ENCODE results near the gene OR52D1. TPM values are rescaled to one million over a fixed set of nuclear protein-coding genes. Genes with fewer than 3 reads are reported as not detected.

The OR52D1 gene
- total RNA-seq, 1 experiment from 2014 or later = not detected

- in situ Hi-C loops (cut with HindIII; ENCODE audit: low pct_unique_long_range_greater_than_20kb, low sequenced_read_pairs) = no loop called here
- no peak for DNase-seq (ENCODE audit: low read depth)
These were observed 18.9 kb downstream of the OR52D1 start for GRCh38 chr11:5507177-5507932.

GRCh38 chr11:5507933-5508305, 19.4 kb downstream of the OR52D1 start:
- in situ Hi-C loops (cut with HindIII; ENCODE audit: low pct_unique_long_range_greater_than_20kb, low sequenced_read_pairs) = no loop called here
- no peak for DNase-seq (ENCODE audit: low read depth)

DNA sequence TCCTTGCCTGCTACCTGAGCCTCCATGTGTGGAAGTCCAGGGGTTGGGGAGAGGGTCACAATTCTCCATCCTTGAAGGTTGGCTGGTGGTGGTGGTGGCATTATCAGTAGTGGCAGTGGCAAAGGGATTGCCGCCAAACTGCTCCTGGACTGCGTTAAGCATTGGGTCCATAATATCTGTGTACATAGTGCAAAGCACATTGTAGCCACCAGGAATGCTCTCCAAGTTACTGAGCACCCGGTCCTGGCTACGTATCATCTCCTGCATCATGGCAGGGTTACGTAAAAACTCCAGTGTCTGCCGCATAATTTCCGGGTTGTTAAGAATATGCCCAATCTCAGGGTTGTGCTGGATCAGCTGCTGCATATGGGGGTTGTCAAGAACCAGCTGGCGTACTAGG, 20.1 kb downstream of the OR52D1 start:
- no peak for DNase-seq (ENCODE audit: low read depth)
- in situ Hi-C loops (cut with HindIII; ENCODE audit: low pct_unique_long_range_greater_than_20kb, low sequenced_read_pairs) = no loop called here

- in situ Hi-C loops (cut with HindIII; ENCODE audit: low pct_unique_long_range_greater_than_20kb, low sequenced_read_pairs) = no loop called here
- DNase-seq (ENCODE audit: low read depth) = no peak
These were observed 21.3 kb downstream of the OR52D1 start, which contains the start of gene UBQLN3 for GRCh38 chr11:5509803-5510202. TSS of gene UBQLN3 (minus strand) at chr11:5509957. CDS start at chr11:5509558, 399 bp downstream.

- no peak for DNase-seq (ENCODE audit: low read depth)
- in situ Hi-C loops (cut with HindIII; ENCODE audit: low pct_unique_long_range_greater_than_20kb, low sequenced_read_pairs) = no loop called here
These were observed 26.4 kb downstream of the OR52D1 start for GRCh38 chr11:5514841-5515240.

- in situ Hi-C loops (cut with HindIII; ENCODE audit: low pct_unique_long_range_greater_than_20kb, low sequenced_read_pairs) = no loop called here
- DNase-seq (ENCODE audit: low read depth) = no peak
These were observed 28.1 kb downstream of the OR52D1 start, which contains the start of gene UBQLNL for GRCh38 chr11:5516599-5516998. TSS of gene UBQLNL (minus strand) at chr11:5516699. CDS start at chr11:5516441, 258 bp downstream.

DNA sequence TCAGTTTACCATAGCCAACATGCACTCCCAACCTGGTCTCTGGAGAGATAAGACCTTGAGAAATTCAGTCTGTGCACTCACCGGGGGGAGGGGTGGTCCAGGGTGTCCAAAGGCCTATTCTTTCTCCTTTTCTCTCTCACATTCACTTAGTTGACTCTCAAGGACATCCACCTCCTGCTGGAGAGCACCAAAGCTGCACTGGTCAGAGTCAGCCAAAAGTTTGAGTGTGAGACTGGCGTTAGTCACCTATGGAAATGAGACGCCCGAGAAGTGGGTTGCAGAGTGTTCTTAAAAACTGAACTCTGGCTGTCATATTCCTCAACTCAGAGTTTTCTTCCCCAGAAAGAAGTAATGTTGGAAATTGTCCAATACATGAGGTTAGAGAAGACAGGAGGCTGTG, 33.1 kb downstream of the OR52D1 start:
- DNase-seq (ENCODE audit: low read depth) = no peak
- in situ Hi-C loops (cut with HindIII; ENCODE audit: low pct_unique_long_range_greater_than_20kb, low sequenced_read_pairs) = no loop called here

DNA sequence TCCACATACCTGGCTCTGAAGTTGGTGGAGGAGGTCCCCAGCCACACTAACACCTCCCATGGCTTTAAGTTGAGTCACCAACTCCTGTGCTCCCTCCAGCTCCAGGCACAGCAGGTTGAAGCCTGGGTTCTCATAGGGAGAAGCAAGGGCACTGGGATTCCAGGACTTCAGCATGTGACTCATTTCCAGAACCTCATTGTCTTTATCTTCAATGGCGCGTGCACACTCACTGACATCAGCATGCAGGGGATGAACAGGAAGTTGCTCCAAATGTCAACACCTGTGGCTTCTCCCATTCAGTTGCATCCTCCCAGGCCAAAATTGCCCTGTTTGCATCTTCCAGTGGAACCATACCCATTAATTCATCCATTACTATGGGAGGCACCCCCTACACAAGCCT, 33.8 kb downstream of the OR52D1 start:
- in situ Hi-C loops (cut with HindIII; ENCODE audit: low pct_unique_long_range_greater_than_20kb, low sequenced_read_pairs) = no loop called here

GRCh38 chr11:5524756-5525155, 36.3 kb downstream of the OR52D1 start:
- in situ Hi-C loops (cut with HindIII; ENCODE audit: low pct_unique_long_range_greater_than_20kb, low sequenced_read_pairs) = no loop called here

More for the DNA sequence above, 33.8 kb downstream of the OR52D1 start:
- DNase-seq (ENCODE audit: low read depth) = no peak

DNA sequence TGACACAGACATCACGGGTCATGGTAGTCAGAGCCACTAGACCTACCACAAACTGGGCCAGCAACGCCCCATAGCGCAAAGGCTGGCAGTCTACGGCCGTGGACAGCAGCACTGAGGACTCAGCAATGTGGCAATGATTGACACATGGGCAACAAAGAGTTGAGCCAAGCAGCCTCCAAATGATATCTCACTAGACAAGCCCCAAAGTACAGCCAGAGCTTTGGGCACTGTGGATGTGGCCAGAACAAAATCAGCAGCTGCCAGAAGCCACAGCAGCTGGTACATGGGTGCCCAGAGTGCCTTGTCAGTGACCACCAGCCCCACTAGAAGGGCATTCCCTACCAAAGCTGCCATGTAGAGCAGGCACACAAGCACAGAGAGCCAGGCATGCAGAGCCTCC, 39.2 kb downstream of the OR52D1 start:
- in situ Hi-C loops (cut with HindIII; ENCODE audit: low pct_unique_long_range_greater_than_20kb, low sequenced_read_pairs) = no loop called here
- DNase-seq (ENCODE audit: low read depth) = no peak

More at GRCh38 chr11:5524756-5525155, 36.3 kb downstream of the OR52D1 start:
- DNase-seq (ENCODE audit: low read depth) = no peak

DNA sequence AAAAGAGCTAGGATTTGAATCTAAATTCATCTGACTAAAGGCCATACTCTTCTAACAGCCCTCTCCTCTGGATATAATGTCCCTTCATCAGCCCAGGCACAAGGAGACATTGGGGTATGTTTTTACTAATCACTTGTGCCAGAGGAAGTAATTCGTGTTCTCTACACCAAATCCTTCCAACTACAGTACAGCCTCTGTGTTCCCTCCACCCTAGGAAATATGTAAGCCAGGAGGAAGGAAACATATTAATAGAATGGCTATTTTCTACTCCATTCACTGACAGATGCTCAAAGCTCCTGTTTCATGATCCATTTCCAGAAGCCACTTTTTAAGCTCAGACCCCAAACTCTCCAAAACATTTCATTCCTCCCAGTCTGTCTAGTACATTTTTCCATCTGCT, 40.0 kb downstream of the OR52D1 start:
- no peak for DNase-seq (ENCODE audit: low read depth)
- in situ Hi-C loops (cut with HindIII; ENCODE audit: low pct_unique_long_range_greater_than_20kb, low sequenced_read_pairs) = no loop called here

DNA sequence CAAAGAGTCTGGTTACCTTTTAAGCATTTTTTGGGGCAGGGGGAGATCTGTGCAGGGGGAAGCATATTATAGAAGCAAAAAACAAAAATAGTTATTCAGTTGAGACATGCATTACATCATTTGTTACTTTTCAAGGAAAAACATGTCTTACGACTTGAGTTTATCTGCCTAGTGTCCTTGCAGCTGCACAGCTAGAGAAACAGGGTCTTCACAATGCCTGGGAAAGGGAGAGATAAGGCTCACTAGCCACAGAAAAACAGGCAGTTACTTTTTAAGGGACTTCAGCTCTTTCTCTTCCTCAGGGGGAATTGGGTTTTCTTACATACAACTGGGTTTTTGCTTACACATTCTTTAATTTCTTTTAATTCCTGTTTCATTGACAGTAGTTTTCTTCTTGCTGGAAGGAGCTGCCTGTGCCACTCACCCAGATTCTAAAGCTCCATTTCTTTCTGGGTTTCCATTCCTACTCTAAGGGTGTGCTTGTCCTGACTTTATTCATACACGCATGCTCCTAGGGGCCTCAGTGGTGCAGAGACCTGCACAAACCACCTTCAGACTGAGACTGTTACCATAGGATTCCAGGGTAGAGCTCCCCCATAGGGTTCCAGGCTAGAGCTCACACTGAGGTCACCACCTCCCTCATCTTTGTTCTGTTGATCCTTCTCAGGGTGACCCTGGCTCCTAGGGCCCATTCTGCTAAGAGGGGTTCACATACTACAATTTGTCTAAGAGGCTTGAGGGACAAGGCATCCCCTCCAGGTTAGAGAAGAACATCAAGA, 42.8 kb downstream of the OR52D1 start:
- in situ Hi-C loops (cut with HindIII; ENCODE audit: low pct_unique_long_range_greater_than_20kb, low sequenced_read_pairs) = no loop called here
- no peak for DNase-seq (ENCODE audit: low read depth)

- in situ Hi-C loops (cut with HindIII; ENCODE audit: low pct_unique_long_range_greater_than_20kb, low sequenced_read_pairs) = no loop called here
- no peak for DNase-seq (ENCODE audit: low read depth)
These were observed 45.6 kb downstream of the OR52D1 start for GRCh38 chr11:5534046-5534445.

GRCh38 chr11:5536482-5536881, 48.0 kb downstream of the OR52D1 start:
- in situ Hi-C loops (cut with HindIII; ENCODE audit: low pct_unique_long_range_greater_than_20kb, low sequenced_read_pairs) = no loop called here

More at GRCh38 chr11:5536482-5536881, 48.0 kb downstream of the OR52D1 start:
- no peak for DNase-seq (ENCODE audit: low read depth)

Other genes starting within 250 kb of the OR52D1 start
- gene HBG1, start 238.8 kb upstream of the OR52D1 start, total RNA-seq (2014; rRNA removed; shearing (Covaris generic); ENCODE audit: low replicate concordance) = not detected in 2 replicates
- gene HBG2, start 233.9 kb upstream of the OR52D1 start, total RNA-seq (2014; rRNA removed; shearing (Covaris generic); ENCODE audit: low replicate concordance) = not detected in 2 replicates
- gene HBE1, start 218.7 kb upstream of the OR52D1 start, total RNA-seq (2014; rRNA removed; shearing (Covaris generic); ENCODE audit: low replicate concordance) = not detected in 2 replicates
- not detected in 2 replicates for gene OR51B4, start 186.7 kb upstream of the OR52D1 start, total RNA-seq (2014; rRNA removed; shearing (Covaris generic); ENCODE audit: low replicate concordance)
- gene OR51B2, start 164.4 kb upstream of the OR52D1 start, total RNA-seq (2014; rRNA removed; shearing (Covaris generic); ENCODE audit: low replicate concordance) = not detected in 2 replicates
- not detected in 2 replicates for gene OR51B5, start 145.2 kb upstream of the OR52D1 start, total RNA-seq (2014; rRNA removed; shearing (Covaris generic); ENCODE audit: low replicate concordance)
- gene OR51B6, start 137.2 kb upstream of the OR52D1 start, total RNA-seq (2014; rRNA removed; shearing (Covaris generic); ENCODE audit: low replicate concordance) = not detected in 2 replicates
- not detected in 2 replicates for gene OR51M1, start 104.9 kb upstream of the OR52D1 start, total RNA-seq (2014; rRNA removed; shearing (Covaris generic); ENCODE audit: low replicate concordance)
- not detected in 2 replicates for gene OR51Q1, start 66.6 kb upstream of the OR52D1 start, total RNA-seq (2014; rRNA removed; shearing (Covaris generic); ENCODE audit: low replicate concordance)
- gene OR51I1, start 47.2 kb upstream of the OR52D1 start, total RNA-seq (2014; rRNA removed; shearing (Covaris generic); ENCODE audit: low replicate concordance) = not detected in 2 replicates
- gene OR51I2, start 39.4 kb upstream of the OR52D1 start, total RNA-seq (2014; rRNA removed; shearing (Covaris generic); ENCODE audit: low replicate concordance) = not detected in 2 replicates
- gene UBQLN3, start 21.3 kb downstream of the OR52D1 start, total RNA-seq (2014; rRNA removed; shearing (Covaris generic); ENCODE audit: low replicate concordance) = not detected in 2 replicates
- gene UBQLNL, start 28.0 kb downstream of the OR52D1 start, total RNA-seq (2014; rRNA removed; shearing (Covaris generic); ENCODE audit: low replicate concordance) = 0.14 TPM in 1 of 2 replicates, not detected in the other
- not detected in 2 replicates for gene OR52H1, start 59.9 kb downstream of the OR52D1 start, total RNA-seq (2014; rRNA removed; shearing (Covaris generic); ENCODE audit: low replicate concordance)
- not detected in 2 replicates for gene OR52B6, start 92.2 kb downstream of the OR52D1 start, total RNA-seq (2014; rRNA removed; shearing (Covaris generic); ENCODE audit: low replicate concordance)
- 11.1 and 12.0 TPM in 2 replicates for gene TRIM6, start 108.0 kb downstream of the OR52D1 start, total RNA-seq (2014; rRNA removed; shearing (Covaris generic); ENCODE audit: low replicate concordance)
- gene TRIM34, start 136.3 kb downstream of the OR52D1 start, total RNA-seq (2014; rRNA removed; shearing (Covaris generic); ENCODE audit: low replicate concordance) = 8.1 and 15.3 TPM in 2 replicates
- 7.4 and 9.5 TPM in 2 replicates for gene TRIM5, start 196.4 kb downstream of the OR52D1 start, total RNA-seq (2014; rRNA removed; shearing (Covaris generic); ENCODE audit: low replicate concordance)
- gene TRIM22, start 201.1 kb downstream of the OR52D1 start, total RNA-seq (2014; rRNA removed; shearing (Covaris generic); ENCODE audit: low replicate concordance) = 7.4 TPM in 1 of 2 replicates, not detected in the other
- gene OR56B1, start 247.8 kb downstream of the OR52D1 start, total RNA-seq (2014; rRNA removed; shearing (Covaris generic); ENCODE audit: low replicate concordance) = not detected in 2 replicates

Measured in Caki2 (cell line).